Endodermal cell (in vitro differentiated cells): ENCODE results near the gene IDNK. TPM values are rescaled to one million over a fixed set of nuclear protein-coding genes. Genes with fewer than 3 reads are reported as not detected.

Experiments used
- DNase-seq: peaks from one replicate; pipeline ENCODE4 v3.0.0-alpha.2; 2017
- H3K27ac ChIP-seq: 2 replicates; pipeline ENCODE4 v1.5.1; 2013; ENCODE audit warnings: mild to moderate bottlenecking, low read depth, low read length, moderate library complexity
- H3K27me3 ChIP-seq: 2 replicates; pipeline ENCODE4 v1.6.1; 2013; ENCODE audit warnings: mild to moderate bottlenecking, low read length, moderate library complexity; ENCODE audit not compliant: insufficient read depth, control insufficient read depth, poor library complexity, severe bottlenecking
- H3K36me3 ChIP-seq: 2 replicates; pipeline ENCODE4 v1.7.0; 2013; ENCODE audit warnings: mild to moderate bottlenecking, low read length, moderate library complexity; ENCODE audit not compliant: control insufficient read depth, insufficient read depth
- H3K4me1 ChIP-seq: one replicate; pipeline ENCODE4 v1.7.0; 2013; ENCODE audit warnings: low read length; ENCODE audit not compliant: control insufficient read depth, insufficient read depth
- H3K4me3 ChIP-seq: 2 replicates; pipeline ENCODE4 v1.5.1; 2013; ENCODE audit warnings: mild to moderate bottlenecking, low read length, moderate library complexity
- H3K9ac ChIP-seq: 2 replicates; pipeline ENCODE4 v1.6.1; 2013; ENCODE audit warnings: mild to moderate bottlenecking, low read length, moderate library complexity; ENCODE audit not compliant: poor library complexity, severe bottlenecking; ENCODE audit errors: extremely low read depth
- H3K9me3 ChIP-seq: 2 replicates; pipeline ENCODE4 v1.6.1; 2013; ENCODE audit warnings: mild to moderate bottlenecking, low read length, moderate library complexity; ENCODE audit not compliant: control insufficient read depth
- H3K27ac Mint-ChIP-seq: 2 replicates; pipeline ENCODE4 v1.8.0; 2020; ENCODE audit warnings: mixed read lengths
- H3K27me3 Mint-ChIP-seq: 2 replicates; pipeline ENCODE4 v1.8.0; 2021; ENCODE audit warnings: mild to moderate bottlenecking, mixed read lengths; ENCODE audit not compliant: insufficient read depth
- H3K36me3 Mint-ChIP-seq: 2 replicates; pipeline ENCODE4 v1.8.0; 2020; ENCODE audit warnings: low read depth, mixed read lengths
- H3K4me1 Mint-ChIP-seq: 2 replicates; pipeline ENCODE4 v1.8.0; 2020; ENCODE audit warnings: mixed read lengths
- H3K4me3 Mint-ChIP-seq: 2 replicates; pipeline ENCODE4 v1.8.0; 2020; ENCODE audit warnings: mild to moderate bottlenecking, moderate library complexity, mixed read lengths
- H3K9me3 Mint-ChIP-seq: 2 replicates; pipeline ENCODE4 v1.8.0; 2020; ENCODE audit warnings: mild to moderate bottlenecking, mixed read lengths
- CTCF ChIP-seq: fragments of 200-600 bp; sonication (generic); conservative IDR thresholded peaks from 2 replicates; pipeline ENCODE4 v1.5.0; 2021; ENCODE audit warnings: antibody characterized with exemption, mild to moderate bottlenecking
- WGBS, 2 experiments: methylation state at CpG; one replicate each; pipeline versions ENCODE4 v1.1.5 to v1.1.7; 2013; ENCODE audit warnings: missing lambda C conversion rate in 2 of 2, mixed read lengths in 1 of 2; ENCODE audit not compliant: insufficient coverage in 1 of 2, insufficient read length in 1 of 2; 5-methylcytosine and 5-hydroxymethylcytosine counted together
- total RNA-seq, 2 donors: library from RNA; stranded (reverse); fragmentation: NEBNext Ultra II Directional in 1 of 2; extraction: Animal tissue kit (Norgen Biotek cat#: 25700) in 1 of 2; gene quantifications; 2 replicates in 1 of 2; 3 replicates in 1 of 2; pipeline ENCODE4 v1.2.1, GENCODE V29; 2021

Gene IDNK
- total RNA-seq, 2 donors from 2014 or later, result 1.6 TPM

GRCh38 chr9:83649515-83649914, 26.6 kb downstream of the IDNK start:
- TF ChIP-seq CTCF, result no peak
- Histone ChIP-seq H3K27me3 (no peaks in the 10 kb centered on the region), H3K27ac (no peak overlapping the region), H3K36me3 (peaks cover 60% of the 10 kb centered on the region), H3K9me3 (peaks cover 22% of the 10 kb centered on the region), H3K9ac (no peak overlapping the region), H3K4me3 (no peak overlapping the region), H3K4me1 (peaks cover 8% of the 10 kb centered on the region)
- peak overlapping the region; percentile 48 for H3K27ac Mint-ChIP-seq
- DNase-seq, result peak; percentile 58
- H3K4me3 Mint-ChIP-seq, result no peak overlapping the region
- WGBS, 2 experiments, result 92 to 93% methylated on average over 4 of the region's 4 CpGs
- H3K27me3 Mint-ChIP-seq, result no peaks in the 10 kb centered on the region
- no peaks in the 10 kb centered on the region for H3K9me3 Mint-ChIP-seq
- H3K36me3 Mint-ChIP-seq, result peaks cover 46% of the 10 kb centered on the region
- H3K4me1 Mint-ChIP-seq, result peaks cover 13% of the 10 kb centered on the region

- Histone ChIP-seq H3K36me3 (peaks cover 73% of the 10 kb centered on the region), H3K9ac (no peak overlapping the region), H3K4me1 (peaks cover 8% of the 10 kb centered on the region), H3K9me3 (peaks cover 22% of the 10 kb centered on the region), H3K27me3 (no peaks in the 10 kb centered on the region), H3K27ac (no peak overlapping the region), H3K4me3 (no peak overlapping the region)
- no peaks in the 10 kb centered on the region for H3K9me3 Mint-ChIP-seq
- peaks cover 17% of the 10 kb centered on the region for H3K4me1 Mint-ChIP-seq
- 81 to 86% methylated on average over 2 of the region's 2 CpGs for WGBS, 2 experiments
- H3K36me3 Mint-ChIP-seq, result peaks cover 54% of the 10 kb centered on the region
- H3K4me3 Mint-ChIP-seq, result no peak overlapping the region
- no peak for DNase-seq
- no peak for TF ChIP-seq CTCF
- H3K27me3 Mint-ChIP-seq, result no peaks in the 10 kb centered on the region
- no peak overlapping the region for H3K27ac Mint-ChIP-seq
Observed at GRCh38 chr9:83651558-83651957, 28.6 kb downstream of the IDNK start.

GRCh38 chr9:83652433-83652832, 29.5 kb downstream of the IDNK start:
- Mint-ChIP-seq H3K9me3 (no peaks in the 10 kb centered on the region), H3K36me3 (peaks cover 53% of the 10 kb centered on the region), H3K27me3 (no peaks in the 10 kb centered on the region), H3K4me1 (peaks cover 11% of the 10 kb centered on the region), H3K27ac (no peak overlapping the region), H3K4me3 (no peak overlapping the region)
- Histone ChIP-seq H3K9ac (no peak overlapping the region), H3K4me3 (no peak overlapping the region), H3K9me3 (peaks cover 22% of the 10 kb centered on the region), H3K27ac (no peak overlapping the region), H3K27me3 (no peaks in the 10 kb centered on the region), H3K36me3 (peaks cover 81% of the 10 kb centered on the region), H3K4me1 (peaks cover 3% of the 10 kb centered on the region)
- TF ChIP-seq CTCF, result no peak
- no peak for DNase-seq
- 92 to 100% methylated on average over 1 of the region's 1 CpG for WGBS, 2 experiments
